Measurements from ENCODE around the gene F10. TPM values are rescaled to one million over a fixed set of nuclear protein-coding genes. Genes with fewer than 3 reads are reported as not detected.
A peak's percentile ranks its signal among the peaks of the same experiment; 100 is the strongest.

Gene F10
- total and polyA plus RNA-seq, 4 donors = 85.3 to 199 (median 117) TPM

DNA sequence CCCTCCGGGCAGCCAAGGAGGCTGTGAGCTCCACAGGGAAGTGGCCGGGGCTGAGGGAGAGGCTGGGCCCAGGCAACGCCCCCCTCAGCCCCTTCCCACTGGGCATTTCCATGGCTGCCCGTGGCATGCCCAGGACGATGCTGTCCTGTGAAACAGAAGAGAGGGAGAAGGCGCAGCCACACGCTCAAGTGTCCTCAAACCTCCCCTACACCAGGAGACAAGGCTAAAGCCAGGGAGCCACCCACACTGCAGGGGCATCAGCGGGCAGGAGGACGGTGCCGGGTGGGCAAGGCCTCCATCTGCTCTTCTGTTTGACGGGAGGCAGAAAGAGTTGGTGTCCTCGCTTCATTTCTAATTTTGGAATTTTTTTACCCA is 21.6 kb downstream of the F10 start:
- Histone ChIP-seq H3K4me1 (ENCODE audit: control insufficient read depth in 4 of 4, insufficient read depth in 4 of 4, low read length in 3 of 4) (peaks cover 0 to 3% (median under 1%) of the 10 kb centered on the region in 4 donors), H3K27me3 (ENCODE audit: control insufficient read depth in 4 of 4, insufficient read depth in 4 of 4, low read length in 3 of 4) (no peaks in the 10 kb centered on the region), H3K27ac (ENCODE audit: low read depth in 1 of 2, low read length in 2 of 2) (no peak overlapping the region), H3K9me3 (ENCODE audit: control insufficient read depth in 4 of 4, low read length in 3 of 4) (no peaks in the 10 kb centered on the region), H3K36me3 (ENCODE audit: control insufficient read depth in 4 of 4, insufficient read depth in 3 of 4, low read depth in 1 of 4, low read length in 3 of 4) (peaks cover 0 to 23% (median 9%) of the 10 kb centered on the region in 4 donors), H3K4me3 (ENCODE audit: low read depth in 1 of 3, low read length in 3 of 3) (no peak overlapping the region), H3K9ac (ENCODE audit: low read depth in 1 of 2, low read length in 2 of 2) (no peak overlapping the region)
- DNase-seq (ENCODE audit: low spot score) = peak; percentile 6
- WGBS = 91% methylated on average over 12 of the region's 12 CpGs
- no peak for TF ChIP-seq REST (IDR thresholded peaks at IDR 0.05)
- TF ChIP-seq, protein P1, sequence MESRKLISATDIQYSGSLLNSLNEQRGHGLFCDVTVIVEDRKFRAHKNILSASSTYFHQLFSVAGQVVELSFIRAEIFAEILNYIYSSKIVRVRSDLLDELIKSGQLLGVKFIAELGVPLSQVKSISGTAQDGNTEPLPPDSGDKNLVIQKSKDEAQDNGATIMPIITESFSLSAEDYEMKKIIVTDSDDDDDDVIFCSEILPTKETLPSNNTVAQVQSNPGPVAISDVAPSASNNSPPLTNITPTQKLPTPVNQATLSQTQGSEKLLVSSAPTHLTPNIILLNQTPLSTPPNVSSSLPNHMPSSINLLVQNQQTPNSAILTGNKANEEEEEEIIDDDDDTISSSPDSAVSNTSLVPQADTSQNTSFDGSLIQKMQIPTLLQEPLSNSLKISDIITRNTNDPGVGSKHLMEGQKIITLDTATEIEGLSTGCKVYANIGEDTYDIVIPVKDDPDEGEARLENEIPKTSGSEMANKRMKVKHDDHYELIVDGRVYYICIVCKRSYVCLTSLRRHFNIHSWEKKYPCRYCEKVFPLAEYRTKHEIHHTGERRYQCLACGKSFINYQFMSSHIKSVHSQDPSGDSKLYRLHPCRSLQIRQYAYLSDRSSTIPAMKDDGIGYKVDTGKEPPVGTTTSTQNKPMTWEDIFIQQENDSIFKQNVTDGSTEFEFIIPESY (IDR thresholded peaks at IDR 0.05) = no peak
- no peak for TF ChIP-seq RAD21 (IDR thresholded peaks at IDR 0.05)
- TF ChIP-seq NR2F2 (IDR thresholded peaks at IDR 0.05) = no peak
- TF ChIP-seq FOXA2 (IDR thresholded peaks at IDR 0.05) = no peak
- no peak for TF ChIP-seq RXRA (IDR thresholded peaks at IDR 0.05)
- no peak for TF ChIP-seq HNF4G (IDR thresholded peaks at IDR 0.05)
- TF ChIP-seq HNF4A (conservative IDR thresholded peaks at IDR 0.05) = no peak
- TF ChIP-seq YY1 (IDR thresholded peaks at IDR 0.05) = no peak
- TF ChIP-seq GABPA (IDR thresholded peaks at IDR 0.05 in 1 of 2, conservative IDR thresholded peaks at IDR 0.05 in 1 of 2) = no peak
- no peak for TF ChIP-seq JUND (IDR thresholded peaks at IDR 0.05)
- TF ChIP-seq, protein P2, sequence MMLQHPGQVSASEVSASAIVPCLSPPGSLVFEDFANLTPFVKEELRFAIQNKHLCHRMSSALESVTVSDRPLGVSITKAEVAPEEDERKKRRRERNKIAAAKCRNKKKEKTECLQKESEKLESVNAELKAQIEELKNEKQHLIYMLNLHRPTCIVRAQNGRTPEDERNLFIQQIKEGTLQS (IDR thresholded peaks at IDR 0.05) = no peak
- no peak for TF ChIP-seq TAF1 (conservative IDR thresholded peaks at IDR 0.05)
- TF ChIP-seq EGR1 (IDR thresholded peaks at IDR 0.05; ENCODE audit: low read depth in 2 of 2) = no peak
- TF ChIP-seq FOXA1 (IDR thresholded peaks at IDR 0.05) = no peak
- TF ChIP-seq CTCF (IDR thresholded peaks at IDR 0.05; ENCODE audit: low read depth, low read length, missing input control) = no peak
- TF ChIP-seq, protein P3, sequence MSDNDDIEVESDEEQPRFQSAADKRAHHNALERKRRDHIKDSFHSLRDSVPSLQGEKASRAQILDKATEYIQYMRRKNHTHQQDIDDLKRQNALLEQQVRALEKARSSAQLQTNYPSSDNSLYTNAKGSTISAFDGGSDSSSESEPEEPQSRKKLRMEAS (IDR thresholded peaks at IDR 0.05) = no peak
- no peak for TF ChIP-seq SP1 (IDR thresholded peaks at IDR 0.05)
